Astrocyte (in vitro differentiated cells and primary cell): ENCODE measurements around the gene ST6GALNAC2. TPM values are rescaled to one million over a fixed set of nuclear protein-coding genes. Genes with fewer than 3 reads are reported as not detected.
"Not testable (repeated sequence)": the region's sequence is repeated elsewhere in the genome, so short reads cannot be mapped to it uniquely, and the experiment has no call there.

Experiments
- DNase-seq: peaks from one replicate; pipeline ENCODE4 v3.0.0-alpha.2; 2010; ENCODE audit warnings: low read depth
- FAIRE-seq: peaks from 2 replicates; lab custom pipeline; 2011; peaks lifted over from hg19 to GRCh38; lab: Jason Lieb, UNC
- H2AFZ ChIP-seq: 2 replicates; pipeline ENCODE4 v1.6.0; 2012; ENCODE audit warnings: low read depth, low read length, inconsistent platforms
- H3K27ac ChIP-seq: 2 replicates; pipeline ENCODE4 v1.5.1; 2011; ENCODE audit warnings: low read depth, low read length, inconsistent platforms
- H3K27me3 ChIP-seq: 2 replicates; pipeline ENCODE4 v1.6.0; 2011; ENCODE audit warnings: low read length, inconsistent platforms; ENCODE audit not compliant: insufficient read depth
- H3K36me3 ChIP-seq: 2 replicates; pipeline ENCODE4 v1.5.1; 2011; ENCODE audit warnings: low read length, inconsistent platforms; ENCODE audit not compliant: insufficient read depth
- H3K4me1 ChIP-seq: 2 replicates; pipeline ENCODE4 v1.5.1; 2011; ENCODE audit warnings: low read length, inconsistent platforms; ENCODE audit not compliant: insufficient read depth
- H3K4me2 ChIP-seq: 2 replicates; pipeline ENCODE4 v1.6.0; 2012; ENCODE audit warnings: low read length, inconsistent platforms
- H3K4me3 ChIP-seq: 2 replicates; pipeline ENCODE4 v1.5.1; 2011; ENCODE audit warnings: low read depth, mild to moderate bottlenecking, low read length, inconsistent platforms; ENCODE audit not compliant: insufficient read depth
- H3K79me2 ChIP-seq: 2 replicates; pipeline ENCODE4 v1.6.0; 2012; ENCODE audit warnings: mild to moderate bottlenecking, low read length, inconsistent platforms; ENCODE audit not compliant: insufficient read depth
- H3K9ac ChIP-seq: 2 replicates; pipeline ENCODE4 v1.6.0; 2012; ENCODE audit warnings: mild to moderate bottlenecking, low read length, inconsistent platforms
- H3K9me3 ChIP-seq: 2 replicates; pipeline ENCODE4 v1.5.1; 2012; ENCODE audit warnings: low read depth, mild to moderate bottlenecking, low read length, inconsistent platforms; ENCODE audit not compliant: insufficient read depth
- H4K20me1 ChIP-seq: 2 replicates; pipeline ENCODE4 v1.6.0; 2012; ENCODE audit warnings: low read length, inconsistent platforms; ENCODE audit not compliant: insufficient read depth
- H3K27ac Mint-ChIP-seq: one replicate; pipeline ENCODE4 v1.8.0; 2021; ENCODE audit warnings: mild to moderate bottlenecking, mixed read lengths; ENCODE audit not compliant: unreplicated experiment
- H3K27me3 Mint-ChIP-seq: one replicate; pipeline ENCODE4 v1.8.0; 2021; ENCODE audit warnings: low read depth, mixed read lengths; ENCODE audit not compliant: unreplicated experiment
- H3K36me3 Mint-ChIP-seq: one replicate; pipeline ENCODE4 v1.8.0; 2021; ENCODE audit warnings: low read depth, mixed read lengths; ENCODE audit not compliant: unreplicated experiment
- H3K4me1 Mint-ChIP-seq: one replicate; pipeline ENCODE4 v1.8.0; 2021; ENCODE audit warnings: low read depth, mixed read lengths; ENCODE audit not compliant: unreplicated experiment
- H3K4me3 Mint-ChIP-seq: one replicate; pipeline ENCODE4 v1.8.0; 2021; ENCODE audit warnings: mild to moderate bottlenecking, moderate library complexity, mixed read lengths; ENCODE audit not compliant: unreplicated experiment
- H3K9me3 Mint-ChIP-seq: one replicate; pipeline ENCODE4 v1.8.0; 2021; ENCODE audit warnings: mild to moderate bottlenecking, mixed read lengths; ENCODE audit not compliant: unreplicated experiment
- EZH2 ChIP-seq: IDR thresholded peaks from 2 replicates; pipeline ENCODE4 v1.6.1; 2012; ENCODE audit warnings: mild to moderate bottlenecking, low read length, inconsistent platforms; ENCODE audit not compliant: insufficient read depth
- total RNA-seq: library from RNA; stranded (reverse); gene quantifications from 2 replicates; pipeline ENCODE4 v1.2.1, GENCODE V29; 2021
- TF ChIP-seq, protein P1 (sequence below): IDR thresholded peaks from 2 replicates; pipeline ENCODE4 v1.5.1; 2011; ENCODE audit warnings: low read depth, mild to moderate bottlenecking, inconsistent platforms, low read length, moderate library complexity; ENCODE audit not compliant: insufficient read depth

ST6GALNAC2 gene
- total RNA-seq, 1 donor from 2014 or later = 0.79 TPM

DNA sequence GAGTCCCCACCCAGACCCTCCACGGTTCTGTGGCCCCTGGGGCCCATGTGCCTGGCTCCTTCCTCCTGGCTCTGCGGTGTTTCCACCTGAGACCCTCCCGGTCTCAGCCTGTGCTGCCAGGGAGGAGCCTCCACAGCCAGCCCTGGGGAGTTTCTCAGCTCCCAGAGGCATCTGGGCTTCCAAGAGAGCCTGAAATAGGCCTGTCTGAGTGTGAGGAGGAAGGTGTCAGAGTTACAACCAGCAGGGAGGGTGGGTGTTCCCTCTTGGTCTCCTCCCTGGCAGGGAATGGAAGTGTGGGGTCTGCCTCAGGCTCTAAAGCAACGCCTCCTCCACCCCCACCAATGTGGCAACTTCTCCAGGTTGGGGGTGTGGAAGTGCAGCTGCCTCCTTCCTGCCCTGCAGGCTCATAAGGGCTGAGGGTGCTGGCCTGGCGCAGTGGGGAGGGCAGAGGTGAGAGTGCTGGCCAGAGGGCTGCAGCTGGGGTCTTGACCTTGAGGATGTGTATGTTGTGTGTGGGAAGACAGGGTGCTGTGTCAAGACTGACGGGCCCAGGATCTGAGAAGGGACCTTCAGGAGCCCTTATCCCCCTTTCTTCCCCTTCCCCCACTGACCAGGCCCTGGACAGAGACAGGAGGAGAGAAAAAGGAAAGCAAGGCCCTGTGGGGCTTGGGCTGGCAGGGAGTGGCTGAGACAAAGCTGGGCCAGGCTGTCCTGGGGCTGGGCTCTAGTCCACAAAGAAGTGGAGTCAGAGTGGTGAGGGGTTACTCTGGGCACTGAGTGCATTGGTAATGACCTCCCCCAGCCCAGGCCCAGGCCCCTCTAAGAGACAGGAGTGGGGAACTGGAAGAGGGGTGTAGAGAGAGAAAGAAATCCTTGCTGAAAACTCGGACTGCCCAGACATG is 50.6 kb downstream of the ST6GALNAC2 start:
- Mint-ChIP-seq H3K27ac (peak overlapping the region; percentile 66), H3K9me3 (no peaks in the 10 kb centered on the region), H3K36me3 (peaks cover 3% of the 10 kb centered on the region), H3K4me3 (no peak overlapping the region), H3K27me3 (peaks cover 7% of the 10 kb centered on the region), H3K4me1 (peaks cover 18% of the 10 kb centered on the region)
- H3K4me2 ChIP-seq = no peak overlapping the region
- H3K9me3 ChIP-seq = no peaks in the 10 kb centered on the region
- DNase-seq = no peak
- TF ChIP-seq EZH2 = no peak
- TF ChIP-seq, protein P1, sequence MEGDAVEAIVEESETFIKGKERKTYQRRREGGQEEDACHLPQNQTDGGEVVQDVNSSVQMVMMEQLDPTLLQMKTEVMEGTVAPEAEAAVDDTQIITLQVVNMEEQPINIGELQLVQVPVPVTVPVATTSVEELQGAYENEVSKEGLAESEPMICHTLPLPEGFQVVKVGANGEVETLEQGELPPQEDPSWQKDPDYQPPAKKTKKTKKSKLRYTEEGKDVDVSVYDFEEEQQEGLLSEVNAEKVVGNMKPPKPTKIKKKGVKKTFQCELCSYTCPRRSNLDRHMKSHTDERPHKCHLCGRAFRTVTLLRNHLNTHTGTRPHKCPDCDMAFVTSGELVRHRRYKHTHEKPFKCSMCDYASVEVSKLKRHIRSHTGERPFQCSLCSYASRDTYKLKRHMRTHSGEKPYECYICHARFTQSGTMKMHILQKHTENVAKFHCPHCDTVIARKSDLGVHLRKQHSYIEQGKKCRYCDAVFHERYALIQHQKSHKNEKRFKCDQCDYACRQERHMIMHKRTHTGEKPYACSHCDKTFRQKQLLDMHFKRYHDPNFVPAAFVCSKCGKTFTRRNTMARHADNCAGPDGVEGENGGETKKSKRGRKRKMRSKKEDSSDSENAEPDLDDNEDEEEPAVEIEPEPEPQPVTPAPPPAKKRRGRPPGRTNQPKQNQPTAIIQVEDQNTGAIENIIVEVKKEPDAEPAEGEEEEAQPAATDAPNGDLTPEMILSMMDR = no peak
- H3K4me1 ChIP-seq = peaks cover 15% of the 10 kb centered on the region
- FAIRE-seq = no peak
- no peak overlapping the region for H3K9ac ChIP-seq
- peaks cover 6% of the 10 kb centered on the region for H4K20me1 ChIP-seq
- H3K4me3 ChIP-seq = no peak overlapping the region
- H3K27ac ChIP-seq = no peak overlapping the region
- H3K79me2 ChIP-seq = no peaks in the 10 kb centered on the region
- H3K36me3 ChIP-seq = no peaks in the 10 kb centered on the region
- no peak overlapping the region for H2AFZ ChIP-seq
- H3K27me3 ChIP-seq = peaks cover 13% of the 10 kb centered on the region

- H3K27me3 ChIP-seq, H3K9me3 Mint-ChIP-seq, H3K27ac ChIP-seq, H3K9me3 ChIP-seq, H3K4me2 ChIP-seq, H2AFZ ChIP-seq, H3K27me3 Mint-ChIP-seq, H3K79me2 ChIP-seq, DNase-seq, H3K4me3 ChIP-seq, FAIRE-seq, H3K36me3 ChIP-seq, H4K20me1 ChIP-seq, H3K9ac ChIP-seq, H3K4me3 Mint-ChIP-seq, H3K36me3 Mint-ChIP-seq, H3K27ac Mint-ChIP-seq: not testable (repeated sequence)
- H3K4me1 Mint-ChIP-seq = peaks cover 18% of the 10 kb centered on the region
- H3K4me1 ChIP-seq = peaks cover 27% of the 10 kb centered on the region
Measured at GRCh38 chr17:76533640-76534359, 51.9 kb downstream of the ST6GALNAC2 start.

DNA sequence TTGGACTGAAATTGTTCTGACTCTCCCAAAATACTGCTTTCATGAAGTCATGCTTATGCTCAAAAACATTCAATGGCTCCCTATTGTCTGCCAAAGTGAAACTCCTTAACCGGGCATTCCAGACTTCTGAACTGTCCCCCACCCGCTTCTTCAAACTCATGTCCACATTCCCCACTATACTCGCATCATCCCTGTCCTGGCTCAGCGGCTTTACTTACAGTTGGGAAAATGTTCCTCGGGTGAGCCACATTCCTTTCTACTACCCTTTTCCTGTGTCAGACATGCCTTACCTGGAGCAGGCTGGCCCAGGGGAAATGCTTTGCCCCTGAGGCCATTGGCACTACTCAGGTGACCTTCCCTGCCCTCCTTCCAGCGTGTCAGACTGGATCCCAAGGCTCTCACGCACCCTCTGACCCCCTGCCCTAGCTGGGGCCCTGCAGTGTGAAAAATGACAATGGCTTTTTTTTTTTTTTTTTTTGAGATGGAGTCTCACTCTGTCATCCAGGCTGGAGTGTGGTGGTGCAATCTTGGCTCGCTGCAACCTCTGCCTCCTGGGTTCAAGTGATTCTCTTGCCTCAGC is 53.5 kb downstream of the ST6GALNAC2 start:
- no peak for FAIRE-seq
- peak overlapping the region; percentile 97 for H3K27ac Mint-ChIP-seq

More for the DNA sequence above, 53.5 kb downstream of the ST6GALNAC2 start:
- Histone ChIP-seq H3K9me3 (no peaks in the 10 kb centered on the region), H3K4me1 (peaks cover 39% of the 10 kb centered on the region), H4K20me1 (peaks cover 6% of the 10 kb centered on the region), H3K4me2 (no peak overlapping the region), H3K27ac (no peak overlapping the region), H3K36me3 (no peaks in the 10 kb centered on the region), H2AFZ (no peak overlapping the region), H3K4me3 (no peak overlapping the region), H3K27me3 (no peaks in the 10 kb centered on the region), H3K79me2 (no peaks in the 10 kb centered on the region), H3K9ac (no peak overlapping the region)
- H3K4me1 Mint-ChIP-seq = peaks cover 23% of the 10 kb centered on the region
- TF ChIP-seq, protein P1 = no peak
- no peak for TF ChIP-seq EZH2
- peaks cover 3% of the 10 kb centered on the region for H3K36me3 Mint-ChIP-seq
- peak; percentile 43 for DNase-seq
- H3K27me3 Mint-ChIP-seq = peaks cover 2% of the 10 kb centered on the region
- no peaks in the 10 kb centered on the region for H3K9me3 Mint-ChIP-seq
- peak overlapping the region; percentile 41 for H3K4me3 Mint-ChIP-seq
